Neural progenitor cell (in vitro differentiated cells): Measurements from ENCODE around the gene DLG2. TPM values are rescaled to one million over a fixed set of nuclear protein-coding genes. Genes with fewer than 3 reads are reported as not detected.

ENCODE experiments used
- DNase-seq: peaks from one replicate; pipeline ENCODE4 v3.0.0-alpha.2; 2016; ENCODE audit warnings: low spot score
- H2AFZ ChIP-seq: fragments of 200-600 bp; sonication (generic); replicated peaks from 2 replicates; pipeline ENCODE4 v1.6.1; 2016; ENCODE audit warnings: antibody characterized with exemption
- H3F3A ChIP-seq: fragments of 200-600 bp; sonication (generic); 2 replicates; pipeline ENCODE4 v1.6.1; 2016; ENCODE audit warnings: antibody characterized with exemption, low read depth
- H3K27ac ChIP-seq: fragments of 200-600 bp; sonication (generic); 2 replicates; pipeline ENCODE4 v1.5.1; 2016; ENCODE audit warnings: mild to moderate bottlenecking
- H3K27me3 ChIP-seq: fragments of 200-600 bp; sonication (generic); 2 replicates; pipeline ENCODE4 v1.6.1; 2016; ENCODE audit warnings: mild to moderate bottlenecking, moderate library complexity
- H3K36me3 ChIP-seq: fragments of 200-600 bp; sonication (generic); 2 replicates; pipeline ENCODE4 v1.5.1; 2016
- H3K4me1 ChIP-seq: fragments of 200-600 bp; sonication (generic); 2 replicates; pipeline ENCODE4 v1.6.1; 2016; ENCODE audit warnings: mixed run types
- H3K4me2 ChIP-seq: fragments of 200-600 bp; sonication (generic); 2 replicates; pipeline ENCODE4 v1.6.1; 2016
- H3K4me3 ChIP-seq: fragments of 200-600 bp; sonication (generic); 2 replicates; pipeline ENCODE4 v1.5.1; 2016
- H3K79me2 ChIP-seq: fragments of 200-600 bp; sonication (generic); 2 replicates; pipeline ENCODE4 v1.6.1; 2016; ENCODE audit warnings: low read depth
- H3K9ac ChIP-seq: fragments of 200-600 bp; sonication (generic); 2 replicates; pipeline ENCODE4 v1.6.1; 2016
- H3K9me3 ChIP-seq: fragments of 200-600 bp; sonication (generic); 2 replicates; pipeline ENCODE4 v1.5.1; 2016; ENCODE audit warnings: low read depth
- H4K20me1 ChIP-seq: fragments of 200-600 bp; sonication (generic); 2 replicates; pipeline ENCODE4 v1.6.1; 2016; ENCODE audit warnings: low read depth
- H3K27ac Mint-ChIP-seq: 3 replicates; pipeline ENCODE4 v1.8.0; 2021; ENCODE audit warnings: mixed read lengths
- H3K27me3 Mint-ChIP-seq: 2 replicates; pipeline ENCODE4 v1.8.0; 2022; ENCODE audit warnings: low read depth, mild to moderate bottlenecking, inconsistent platforms, moderate library complexity, mixed read lengths; ENCODE audit not compliant: insufficient read depth
- H3K36me3 Mint-ChIP-seq: 3 replicates; pipeline ENCODE4 v1.8.0; 2021; ENCODE audit warnings: mixed read lengths
- H3K4me1 Mint-ChIP-seq: 3 replicates; pipeline ENCODE4 v1.8.0; 2021; ENCODE audit warnings: mixed read lengths
- H3K4me3 Mint-ChIP-seq: 3 replicates; pipeline ENCODE4 v1.8.0; 2021; ENCODE audit warnings: mild to moderate bottlenecking, moderate library complexity, mixed read lengths
- H3K9me3 Mint-ChIP-seq: 3 replicates; pipeline ENCODE4 v1.8.0; 2020; ENCODE audit warnings: mixed read lengths
- EZH2 ChIP-seq: fragments of 200-600 bp; sonication (generic); IDR thresholded peaks from 2 replicates; pipeline ENCODE4 v1.6.1; 2017; ENCODE audit warnings: antibody characterized with exemption, mild to moderate bottlenecking, moderate library complexity
- EZH2phosphoT487 ChIP-seq: fragments of 200-600 bp; sonication (generic); IDR thresholded peaks from 2 replicates; pipeline ENCODE4 v1.6.1; 2017; ENCODE audit warnings: antibody characterized with exemption
- total RNA-seq: library from RNA; depleted of rRNA; stranded (reverse); fragments of >200 nt; gene quantifications from 2 replicates; pipeline ENCODE4 v1.2.3, GENCODE V29; 2015; ENCODE audit warnings: low replicate concordance
- TF ChIP-seq, protein P1 (sequence below): fragments of 200-600 bp; sonication (generic); IDR thresholded peaks from 2 replicates; pipeline ENCODE4 v1.5.1; 2017; ENCODE audit warnings: antibody characterized with exemption, mild to moderate bottlenecking

Gene DLG2
- total RNA-seq, 1 donor from 2014 or later, result 7.5 TPM

DNA sequence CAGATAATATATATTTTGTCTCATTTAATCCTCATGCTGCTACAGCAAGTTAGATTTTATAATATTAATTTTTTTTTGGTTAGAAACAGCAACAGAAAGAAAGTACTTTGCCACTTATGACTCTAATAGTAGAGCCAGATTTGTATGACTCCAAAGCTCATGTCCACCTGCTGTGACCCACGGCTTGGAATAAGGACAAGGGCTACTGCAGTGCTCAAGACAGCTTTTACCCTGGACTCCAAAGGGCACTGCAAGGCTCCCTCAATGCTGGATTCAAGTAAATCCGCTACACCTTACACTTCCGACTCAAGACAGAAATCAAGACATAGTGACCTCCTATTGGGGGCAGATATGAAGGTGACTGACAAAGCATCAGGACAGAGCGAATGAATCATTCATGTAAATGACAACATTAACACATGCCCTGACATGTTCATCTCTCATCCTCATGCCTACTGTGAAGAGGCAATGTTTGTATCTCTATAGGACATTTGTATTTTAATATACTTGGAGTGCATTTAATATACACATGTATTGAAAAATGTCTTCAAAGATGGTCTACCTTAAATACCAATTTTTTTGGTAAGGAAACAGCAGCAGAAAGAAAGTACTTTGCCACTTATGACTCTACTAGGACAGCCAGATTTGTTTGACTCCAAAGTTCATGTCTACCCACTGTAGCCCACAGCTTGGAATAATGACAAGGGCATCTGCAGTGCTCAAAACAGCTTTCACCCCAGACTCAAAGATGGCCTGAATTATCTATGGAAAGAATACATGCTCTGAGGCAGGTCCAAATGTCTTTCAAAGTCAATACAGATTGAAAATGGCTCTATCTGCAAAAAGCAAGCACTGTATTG, 1965.4 kb downstream of the DLG2 start:
- no peak overlapping the region for H2AFZ ChIP-seq
- TF ChIP-seq EZH2phosphoT487 (no peak), EZH2 (no peak)
- TF ChIP-seq, protein P1, sequence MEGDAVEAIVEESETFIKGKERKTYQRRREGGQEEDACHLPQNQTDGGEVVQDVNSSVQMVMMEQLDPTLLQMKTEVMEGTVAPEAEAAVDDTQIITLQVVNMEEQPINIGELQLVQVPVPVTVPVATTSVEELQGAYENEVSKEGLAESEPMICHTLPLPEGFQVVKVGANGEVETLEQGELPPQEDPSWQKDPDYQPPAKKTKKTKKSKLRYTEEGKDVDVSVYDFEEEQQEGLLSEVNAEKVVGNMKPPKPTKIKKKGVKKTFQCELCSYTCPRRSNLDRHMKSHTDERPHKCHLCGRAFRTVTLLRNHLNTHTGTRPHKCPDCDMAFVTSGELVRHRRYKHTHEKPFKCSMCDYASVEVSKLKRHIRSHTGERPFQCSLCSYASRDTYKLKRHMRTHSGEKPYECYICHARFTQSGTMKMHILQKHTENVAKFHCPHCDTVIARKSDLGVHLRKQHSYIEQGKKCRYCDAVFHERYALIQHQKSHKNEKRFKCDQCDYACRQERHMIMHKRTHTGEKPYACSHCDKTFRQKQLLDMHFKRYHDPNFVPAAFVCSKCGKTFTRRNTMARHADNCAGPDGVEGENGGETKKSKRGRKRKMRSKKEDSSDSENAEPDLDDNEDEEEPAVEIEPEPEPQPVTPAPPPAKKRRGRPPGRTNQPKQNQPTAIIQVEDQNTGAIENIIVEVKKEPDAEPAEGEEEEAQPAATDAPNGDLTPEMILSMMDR, result no peak
- Mint-ChIP-seq H3K27ac (no peak overlapping the region), H3K27me3 (peaks cover 9% of the 10 kb centered on the region), H3K4me3 (no peak overlapping the region), H3K36me3 (no peaks in the 10 kb centered on the region), H3K9me3 (no peaks in the 10 kb centered on the region), H3K4me1 (peaks cover 22% of the 10 kb centered on the region)
- peaks cover 3% of the 10 kb centered on the region for H3K4me1 ChIP-seq
- no peaks in the 10 kb centered on the region for H3K27me3 ChIP-seq
- peaks cover 6% of the 10 kb centered on the region for H3F3A ChIP-seq
- no peaks in the 10 kb centered on the region for H3K9me3 ChIP-seq
- H4K20me1 ChIP-seq, result no peaks in the 10 kb centered on the region
- H3K27ac ChIP-seq, result no peak overlapping the region
- no peaks in the 10 kb centered on the region for H3K79me2 ChIP-seq
- DNase-seq, result no peak
- H3K4me3 ChIP-seq, result no peak overlapping the region
- no peak overlapping the region for H3K4me2 ChIP-seq
- H3K36me3 ChIP-seq, result no peaks in the 10 kb centered on the region
- H3K9ac ChIP-seq, result no peak overlapping the region

DNA sequence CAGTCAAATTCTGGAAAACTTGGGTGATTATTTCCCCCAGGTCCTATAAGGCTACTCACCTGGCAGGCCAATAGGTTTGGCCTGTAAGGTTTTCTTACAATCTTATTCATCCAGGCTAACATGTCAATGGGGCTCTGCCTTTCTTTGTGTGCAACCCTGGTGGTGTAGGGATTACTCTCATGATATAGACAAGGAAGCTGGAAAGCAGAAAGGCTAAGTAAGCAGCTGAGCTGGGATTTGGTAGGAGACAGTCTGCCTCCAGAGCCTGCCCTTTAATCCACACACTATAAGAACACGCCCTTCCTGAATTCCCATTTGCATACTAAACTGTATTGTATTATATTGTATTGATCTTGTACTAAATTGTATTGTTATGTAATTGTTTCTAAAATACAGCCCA, 1967.7 kb downstream of the DLG2 start:
- Histone ChIP-seq H3K9me3 (no peaks in the 10 kb centered on the region), H3K9ac (no peak overlapping the region), H3K4me1 (peaks cover 3% of the 10 kb centered on the region), H3K79me2 (no peaks in the 10 kb centered on the region), H3K27me3 (no peaks in the 10 kb centered on the region), H4K20me1 (no peaks in the 10 kb centered on the region), H2AFZ (no peak overlapping the region), H3F3A (peaks cover 6% of the 10 kb centered on the region), H3K4me3 (no peak overlapping the region), H3K27ac (no peak overlapping the region), H3K4me2 (no peak overlapping the region), H3K36me3 (no peaks in the 10 kb centered on the region)
- Mint-ChIP-seq H3K36me3 (no peaks in the 10 kb centered on the region), H3K4me3 (no peak overlapping the region), H3K4me1 (peaks cover 19% of the 10 kb centered on the region), H3K27ac (no peak overlapping the region), H3K27me3 (peaks cover 7% of the 10 kb centered on the region), H3K9me3 (no peaks in the 10 kb centered on the region)
- DNase-seq, result peak; percentile 64
- no peak for TF ChIP-seq EZH2
- TF ChIP-seq, protein P1, result no peak

DNA sequence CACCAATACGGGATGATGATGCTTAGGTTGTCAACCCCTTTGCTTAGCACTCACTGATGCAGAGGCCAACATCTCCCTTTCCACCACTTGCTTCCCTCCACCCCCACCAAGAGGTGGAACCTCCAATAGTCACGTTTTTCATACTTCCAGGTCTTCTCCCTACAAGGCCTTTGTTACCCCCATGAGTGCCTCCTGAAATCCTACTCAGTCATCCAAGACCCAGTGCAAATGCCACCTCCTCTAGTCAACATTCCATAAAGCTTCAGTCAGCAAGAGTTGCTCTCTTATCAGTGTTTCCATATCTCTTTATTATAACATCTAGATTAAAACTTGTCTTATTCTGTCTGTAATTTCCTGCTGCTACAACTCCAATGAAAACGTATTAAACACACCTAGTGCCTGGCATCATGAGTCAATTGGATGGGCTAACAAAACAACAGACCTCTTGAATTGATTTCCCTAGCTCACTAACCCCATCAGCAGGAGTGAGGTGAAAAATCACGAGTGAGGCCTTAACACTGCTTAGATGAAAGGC, 1970.3 kb downstream of the DLG2 start:
- H3K27ac Mint-ChIP-seq, result no peak overlapping the region
- DNase-seq, result no peak
- peaks cover 6% of the 10 kb centered on the region for H3K27me3 Mint-ChIP-seq
- Histone ChIP-seq H3K27me3 (no peaks in the 10 kb centered on the region), H3K27ac (no peak overlapping the region), H4K20me1 (no peaks in the 10 kb centered on the region), H3K79me2 (no peaks in the 10 kb centered on the region), H3K36me3 (no peaks in the 10 kb centered on the region), H3F3A (peaks cover 6% of the 10 kb centered on the region), H3K9ac (no peak overlapping the region), H3K9me3 (no peaks in the 10 kb centered on the region), H2AFZ (no peak overlapping the region), H3K4me2 (no peak overlapping the region), H3K4me1 (peaks cover 3% of the 10 kb centered on the region), H3K4me3 (no peak overlapping the region)
- H3K4me1 Mint-ChIP-seq, result peaks cover 10% of the 10 kb centered on the region
- H3K36me3 Mint-ChIP-seq, result no peaks in the 10 kb centered on the region
- H3K9me3 Mint-ChIP-seq, result no peaks in the 10 kb centered on the region
- no peak overlapping the region for H3K4me3 Mint-ChIP-seq
- TF ChIP-seq, protein P1, result no peak
- TF ChIP-seq EZH2 (no peak), EZH2phosphoT487 (no peak)
